Activated CD8-positive, alpha-beta memory T cell treated with anti-CD3 and anti-CD28 coated beads, Interleukin-2, amount 50 U/mL, for 48 hours (primary cell): ENCODE data around the gene RASA2.

Source experiments
- DNase-seq: peaks from one replicate; pipeline ENCODE4 v3.0.0-alpha.2; 2020

The RASA2 gene

GRCh38 chr3:141538568-141539240 lies 51.9 kb downstream of the RASA2 start:
- DNase-seq, result no peak

- DNase-seq, result no peak
These were observed 52.8 kb downstream of the RASA2 start for GRCh38 chr3:141539431-141540187.

- DNase-seq, result no peak
These were observed 53.7 kb downstream of the RASA2 start for GRCh38 chr3:141540531-141540930.

DNA sequence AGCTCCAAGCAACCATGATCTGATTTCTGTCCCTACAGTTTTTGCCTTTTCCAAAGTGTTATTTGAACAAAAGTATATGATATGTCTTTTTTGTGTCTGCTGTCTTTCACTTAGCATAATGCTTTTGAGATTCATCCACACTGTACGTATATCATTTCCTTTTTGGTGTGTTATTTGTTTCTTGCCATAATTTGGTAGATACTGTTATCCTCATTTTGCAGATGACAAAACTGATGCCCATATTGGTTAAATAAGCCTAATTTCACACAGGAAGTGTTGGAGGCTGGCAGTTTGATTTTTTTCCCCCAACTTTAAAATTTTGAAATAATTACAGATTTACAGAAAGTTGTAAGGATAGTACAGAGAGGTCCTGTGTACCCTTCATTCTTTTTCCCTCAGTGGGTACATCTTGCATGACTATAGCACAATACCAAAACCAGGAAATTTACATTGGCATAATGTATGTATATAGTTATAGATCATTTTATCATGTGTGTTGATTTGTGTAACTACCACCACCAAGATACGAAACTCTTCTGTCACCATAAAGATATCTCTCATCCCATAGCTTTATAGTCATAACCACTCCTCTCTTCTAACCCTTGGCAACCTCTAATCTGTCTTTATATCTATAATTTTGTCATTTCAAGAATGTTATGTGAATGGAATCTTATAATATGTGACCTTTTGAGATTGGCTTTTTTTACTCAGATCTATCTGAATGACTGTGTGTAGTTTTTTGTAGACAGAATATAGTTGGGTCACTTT lies 55.6 kb downstream of the RASA2 start:
- no peak for DNase-seq

DNA sequence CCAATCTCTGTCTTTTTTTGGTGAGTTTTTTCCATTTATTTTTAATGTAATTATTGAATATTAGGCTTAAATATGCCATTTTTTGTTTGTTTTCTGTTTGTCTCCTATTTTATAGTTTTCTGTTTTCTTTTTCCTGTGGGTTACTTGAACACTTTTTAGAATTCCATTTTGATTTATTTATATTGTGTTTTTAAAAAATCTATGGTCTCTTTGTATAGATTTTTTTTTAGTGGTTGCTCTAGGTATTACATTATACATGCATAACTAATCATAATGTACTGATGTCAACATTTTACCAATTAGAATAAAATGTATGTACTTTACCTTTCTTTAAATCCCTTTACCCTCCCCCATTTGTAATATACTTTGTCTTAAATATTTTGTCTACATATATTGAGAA lies 56.2 kb downstream of the RASA2 start:
- no peak for DNase-seq

- DNase-seq, result no peak
These were observed 57.9 kb downstream of the RASA2 start for GRCh38 chr3:141544697-141545096.

GRCh38 chr3:141546081-141546480 lies 59.3 kb downstream of the RASA2 start:
- DNase-seq, result no peak

DNA sequence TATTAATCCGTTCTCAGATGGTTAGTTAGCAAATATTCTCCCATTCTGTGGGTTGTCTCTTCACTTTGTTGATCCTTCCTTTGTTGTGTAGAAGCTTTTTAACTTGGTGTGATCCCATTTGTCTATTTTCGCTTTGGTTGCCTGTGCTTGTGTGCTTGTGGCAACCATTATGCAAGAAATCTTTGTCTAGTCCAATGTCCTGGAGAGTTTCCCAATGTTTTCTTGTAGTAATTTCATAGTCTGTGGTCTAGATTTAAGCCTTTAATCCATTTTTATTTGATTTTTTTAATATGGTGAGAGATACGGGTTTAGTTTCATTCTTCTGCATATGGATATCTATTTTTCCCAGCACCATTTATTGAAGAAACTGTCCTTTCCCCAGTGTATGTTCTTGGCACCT lies 59.8 kb downstream of the RASA2 start:
- DNase-seq, result no peak

DNA sequence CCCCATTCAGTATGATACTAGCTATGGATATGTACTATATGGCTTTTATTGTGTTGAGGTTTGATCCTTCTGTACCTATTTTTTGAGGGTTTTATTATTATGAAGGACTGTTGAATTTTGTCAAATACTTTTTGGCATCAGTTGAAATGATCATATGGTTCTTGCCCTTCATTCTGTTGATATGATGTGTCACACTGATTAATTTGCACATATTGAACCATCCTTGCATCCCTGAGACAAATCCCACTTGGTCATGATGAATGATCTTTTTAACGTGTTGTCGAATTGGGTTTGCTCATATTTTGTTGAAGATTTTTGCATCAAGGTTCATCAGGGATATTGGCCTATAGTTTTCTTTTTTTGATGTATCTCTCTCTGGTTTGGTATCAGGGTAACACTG lies 61.0 kb downstream of the RASA2 start:
- DNase-seq, result no peak

- no peak for DNase-seq
These were observed 64.3 kb downstream of the RASA2 start for GRCh38 chr3:141550926-141551665.

- no peak for DNase-seq
These were observed 65.7 kb downstream of the RASA2 start for GRCh38 chr3:141552440-141552991.

DNA sequence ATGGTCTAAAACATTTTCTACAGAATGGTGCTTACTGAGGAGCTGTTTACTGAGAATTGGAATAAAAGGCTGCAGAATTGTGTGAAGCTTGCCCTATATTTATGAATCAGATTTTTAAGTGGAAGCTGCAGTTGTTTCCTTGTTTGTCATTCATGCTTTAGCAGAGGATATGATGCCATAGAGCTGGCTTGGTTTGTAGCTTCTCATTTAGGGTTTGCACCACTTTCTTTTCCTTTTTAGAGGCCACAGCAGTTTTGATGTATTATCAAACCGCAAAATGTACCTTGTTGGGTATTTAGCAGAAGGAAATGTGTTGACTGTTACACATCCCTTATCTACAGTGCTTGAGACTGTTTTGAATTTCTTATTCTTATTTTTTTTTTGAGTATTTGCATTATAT lies 66.2 kb downstream of the RASA2 start:
- DNase-seq, result no peak

GRCh38 chr3:141556034-141556433 lies 69.2 kb downstream of the RASA2 start:
- no peak for DNase-seq

GRCh38 chr3:141557961-141558706 lies 71.3 kb downstream of the RASA2 start:
- no peak for DNase-seq

GRCh38 chr3:141561426-141562034 lies 74.7 kb downstream of the RASA2 start:
- DNase-seq, result no peak

DNA sequence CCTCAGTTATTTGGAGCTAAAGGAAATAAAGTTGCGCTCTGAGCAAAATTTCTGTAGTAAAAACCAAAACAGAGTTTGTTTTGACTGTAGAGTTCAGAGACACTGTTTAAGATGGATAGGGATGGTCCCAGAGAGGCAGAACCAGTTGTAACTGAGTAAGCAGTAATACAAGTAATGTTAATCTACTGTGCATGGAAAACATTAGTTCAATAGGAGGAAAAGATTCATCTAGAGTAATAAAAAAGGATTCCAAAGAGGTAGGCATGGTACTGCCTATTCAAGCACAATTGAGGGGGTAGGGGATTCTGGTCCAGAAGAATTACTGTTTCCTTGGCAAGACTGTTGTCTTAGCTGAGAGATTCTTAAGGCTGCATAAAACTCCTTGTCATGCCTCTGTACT lies 77.4 kb downstream of the RASA2 start:
- DNase-seq, result no peak

DNA sequence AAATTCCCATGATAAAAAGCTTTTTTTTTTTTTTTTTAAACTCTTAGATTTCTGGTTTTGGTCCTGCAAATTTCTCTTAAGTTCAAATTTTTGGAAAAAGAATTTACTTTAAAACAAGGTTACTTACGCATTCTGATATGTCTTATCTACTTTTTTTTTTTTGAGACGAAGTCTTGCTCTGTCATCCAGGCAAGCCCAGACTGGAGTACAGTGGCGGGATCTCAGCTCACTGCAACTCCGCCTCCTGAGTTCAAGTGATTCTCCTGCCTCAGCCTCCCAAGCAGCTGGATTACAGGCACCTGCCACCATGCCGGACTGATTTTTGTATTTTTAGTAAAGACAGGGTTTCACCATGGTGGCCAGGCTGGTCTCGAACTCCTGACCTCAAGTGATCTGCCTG lies 83.2 kb downstream of the RASA2 start:
- DNase-seq, result no peak

GRCh38 chr3:141575879-141576743 lies 89.3 kb downstream of the RASA2 start:
- DNase-seq, result no peak

GRCh38 chr3:141576744-141577052 lies 89.9 kb downstream of the RASA2 start:
- no peak for DNase-seq

- no peak for DNase-seq
These were observed 91.6 kb downstream of the RASA2 start for GRCh38 chr3:141578202-141578973.
